B cell (primary cell): Measurements from ENCODE around the gene NR4A1.

Source experiments
- EZH2 ChIP-seq: IDR thresholded peaks from 2 replicates; pipeline ENCODE4 v1.6.1; 2012; ENCODE audit warnings: borderline replicate concordance, low read depth, mild to moderate bottlenecking, moderate library complexity, low read length; ENCODE audit not compliant: insufficient read depth, poor library complexity, severe bottlenecking
- TF ChIP-seq, protein P1 (sequence below): fragments of 200-600 bp; IDR thresholded peaks from one replicate; pipeline ENCODE4 v1.8.0; 2022; ENCODE audit warnings: antibody characterized with exemption, mild to moderate bottlenecking

DNA sequence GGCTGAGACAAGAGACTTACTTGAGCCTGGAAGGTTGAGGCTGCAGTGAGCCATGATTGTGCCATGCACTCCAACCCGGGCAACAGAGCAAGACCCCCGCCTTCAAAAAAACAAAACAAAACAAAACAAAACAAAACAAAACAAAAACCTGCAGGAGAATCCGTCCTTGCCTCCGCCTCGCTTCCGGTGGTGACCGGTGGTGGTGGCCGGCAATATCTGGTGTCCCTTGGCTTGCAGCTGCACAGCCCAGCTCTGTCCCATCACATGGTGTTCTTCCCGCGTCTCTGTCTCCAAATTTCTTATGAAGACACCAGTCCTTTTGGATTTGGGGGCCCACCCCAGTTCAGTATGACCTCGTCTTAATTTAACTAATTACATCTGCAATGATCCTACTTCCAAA, 38.2 kb downstream of the NR4A1 start:
- TF ChIP-seq EZH2: no peak
- TF ChIP-seq, protein P1, sequence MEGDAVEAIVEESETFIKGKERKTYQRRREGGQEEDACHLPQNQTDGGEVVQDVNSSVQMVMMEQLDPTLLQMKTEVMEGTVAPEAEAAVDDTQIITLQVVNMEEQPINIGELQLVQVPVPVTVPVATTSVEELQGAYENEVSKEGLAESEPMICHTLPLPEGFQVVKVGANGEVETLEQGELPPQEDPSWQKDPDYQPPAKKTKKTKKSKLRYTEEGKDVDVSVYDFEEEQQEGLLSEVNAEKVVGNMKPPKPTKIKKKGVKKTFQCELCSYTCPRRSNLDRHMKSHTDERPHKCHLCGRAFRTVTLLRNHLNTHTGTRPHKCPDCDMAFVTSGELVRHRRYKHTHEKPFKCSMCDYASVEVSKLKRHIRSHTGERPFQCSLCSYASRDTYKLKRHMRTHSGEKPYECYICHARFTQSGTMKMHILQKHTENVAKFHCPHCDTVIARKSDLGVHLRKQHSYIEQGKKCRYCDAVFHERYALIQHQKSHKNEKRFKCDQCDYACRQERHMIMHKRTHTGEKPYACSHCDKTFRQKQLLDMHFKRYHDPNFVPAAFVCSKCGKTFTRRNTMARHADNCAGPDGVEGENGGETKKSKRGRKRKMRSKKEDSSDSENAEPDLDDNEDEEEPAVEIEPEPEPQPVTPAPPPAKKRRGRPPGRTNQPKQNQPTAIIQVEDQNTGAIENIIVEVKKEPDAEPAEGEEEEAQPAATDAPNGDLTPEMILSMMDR: no peak
